Fibroblast of lung (primary cell): Measurements from ENCODE around the gene SLC2A1. TPM values are rescaled to one million over a fixed set of nuclear protein-coding genes. Genes with fewer than 3 reads are reported as not detected.

Source experiments
- DNase-seq, 2 donors: peaks; one replicate each; pipeline versions ENCODE4 v3.0.0 to v3.0.0-alpha.2; 2010; ENCODE audit warnings: low read depth in 2 of 2
- H2AFZ ChIP-seq: 2 replicates; pipeline ENCODE4 v1.5.1; 2012; ENCODE audit warnings: low read length, control low read depth, inconsistent platforms
- H3K27ac ChIP-seq: 2 replicates; pipeline ENCODE4 v1.5.1; 2011; ENCODE audit warnings: low read length, control low read depth; ENCODE audit not compliant: insufficient read depth
- H3K27me3 ChIP-seq: 2 replicates; pipeline ENCODE4 v1.5.1; 2011; ENCODE audit warnings: mild to moderate bottlenecking, low read length; ENCODE audit not compliant: control insufficient read depth, insufficient read depth
- H3K36me3 ChIP-seq: 2 replicates; pipeline ENCODE4 v1.5.1; 2011; ENCODE audit warnings: low read length; ENCODE audit not compliant: control insufficient read depth, insufficient read depth
- H3K4me1 ChIP-seq: 2 replicates; pipeline ENCODE4 v1.5.1; 2011; ENCODE audit warnings: low read length; ENCODE audit not compliant: control insufficient read depth, insufficient read depth; ENCODE audit errors: extremely low read depth
- H3K4me2 ChIP-seq: 2 replicates; pipeline ENCODE4 v1.5.1; 2011; ENCODE audit warnings: low read length, control low read depth; ENCODE audit not compliant: insufficient read depth; ENCODE audit errors: extremely low read depth
- H3K4me3 ChIP-seq, 4 experiments: fragments of 200-600 bp in 1 of 4; sonication (generic) in 1 of 4; replicated peaks in 1 of 4; 2 replicates each; pipeline ENCODE4 v1.5.1; 2011 to 2016; ENCODE audit warnings: low read length in 4 of 4, low read depth in 3 of 4, mild to moderate bottlenecking in 3 of 4, control low read depth in 2 of 4, inconsistent platforms in 1 of 4, mixed read lengths in 1 of 4; ENCODE audit not compliant: insufficient read depth in 1 of 4; ENCODE audit errors: control extremely low read depth in 1 of 4
- H3K79me2 ChIP-seq: 2 replicates; pipeline ENCODE4 v1.5.1; 2012; ENCODE audit warnings: mild to moderate bottlenecking, low read length, inconsistent platforms; ENCODE audit not compliant: control insufficient read depth, insufficient read depth
- H3K9ac ChIP-seq: 2 replicates; pipeline ENCODE4 v1.5.1; 2011; ENCODE audit warnings: mild to moderate bottlenecking, low read length, control low read depth; ENCODE audit not compliant: insufficient read depth
- H3K9me3 ChIP-seq: 2 replicates; pipeline ENCODE4 v1.5.1; 2012; ENCODE audit warnings: low read depth, low read length; ENCODE audit not compliant: control insufficient read depth, insufficient read depth
- H4K20me1 ChIP-seq: 2 replicates; pipeline ENCODE4 v1.5.1; 2011; ENCODE audit warnings: low read length; ENCODE audit not compliant: control insufficient read depth, insufficient read depth; ENCODE audit errors: extremely low read depth
- CTCF ChIP-seq, 2 donors: IDR thresholded peaks in 1 of 2; conservative IDR thresholded peaks in 1 of 2; 1 replicate in 1 of 2; 2 replicates in 1 of 2; pipeline ENCODE4 v1.5.1; 2011 to 2012; ENCODE audit warnings: low read length in 2 of 2, control low read depth in 1 of 2, inconsistent platforms in 1 of 2, low read depth in 1 of 2, mild to moderate bottlenecking in 1 of 2
- EZH2 ChIP-seq: IDR thresholded peaks from 2 replicates; pipeline ENCODE4 v1.5.1; 2012; ENCODE audit warnings: low read length, control low read depth, mild to moderate bottlenecking; ENCODE audit errors: missing control alignments
- polyA plus RNA-seq, 2 donors: library from polyadenylated mRNA; depleted of rRNA in 1 of 2; stranded (reverse) in 1 of 2; unstranded in 1 of 2; fragments of >200 nt; gene quantifications; 2 replicates each; pipeline ENCODE4 v1.2.1, GENCODE V29; 2011 to 2012; ENCODE audit warnings: missing spikeins in 1 of 2
- total RNA-seq: library from RNA; depleted of rRNA; stranded (reverse); fragments of >200 nt; gene quantifications from 2 replicates; pipeline ENCODE4 v1.2.1, GENCODE V29; 2014

The SLC2A1 gene
- total and polyA plus RNA-seq, 2 donors (not counting 1 experiment from before 2014, with no cell fraction given): 29.9 to 56.5 TPM

- H3K36me3 ChIP-seq: no peaks in the 10 kb centered on the region
- no peaks in the 10 kb centered on the region for H3K4me1 ChIP-seq
- no peak for DNase-seq
Measured at GRCh38 chr1:42993502-42994136, 35.0 kb upstream of the SLC2A1 start.

GRCh38 chr1:42992054-42992571 is 33.4 kb upstream of the SLC2A1 start:
- H3K27ac ChIP-seq: no peak overlapping the region
- H4K20me1 ChIP-seq: no peaks in the 10 kb centered on the region
- no peaks in the 10 kb centered on the region for H3K36me3 ChIP-seq
- no peak overlapping the region for H3K4me3 ChIP-seq
- no peak overlapping the region for H3K4me2 ChIP-seq
- H3K79me2 ChIP-seq: no peaks in the 10 kb centered on the region
- no peaks in the 10 kb centered on the region for H3K27me3 ChIP-seq
- H2AFZ ChIP-seq: no peak overlapping the region
- H3K9ac ChIP-seq: no peak overlapping the region
- no peaks in the 10 kb centered on the region for H3K4me1 ChIP-seq
- TF ChIP-seq CTCF (conservative IDR thresholded peaks at IDR 0.05 in 1 of 2, IDR thresholded peaks at IDR 0.05 in 1 of 2; ENCODE audit: low read depth in 1 of 2, low read length in 2 of 2) (no peak), EZH2 (no peak)
- no peaks in the 10 kb centered on the region for H3K9me3 ChIP-seq
- DNase-seq: no peak

More at GRCh38 chr1:42993502-42994136, 35.0 kb upstream of the SLC2A1 start:
- H3K9ac ChIP-seq: no peak overlapping the region
- TF ChIP-seq CTCF (conservative IDR thresholded peaks at IDR 0.05 in 1 of 2, IDR thresholded peaks at IDR 0.05 in 1 of 2; ENCODE audit: low read depth in 1 of 2, low read length in 2 of 2) (no peak), EZH2 (no peak)
- no peaks in the 10 kb centered on the region for H3K79me2 ChIP-seq
- no peak overlapping the region for H3K27ac ChIP-seq
- H2AFZ ChIP-seq: no peak overlapping the region
- no peaks in the 10 kb centered on the region for H4K20me1 ChIP-seq
- H3K9me3 ChIP-seq: no peaks in the 10 kb centered on the region
- no peak overlapping the region for H3K4me3 ChIP-seq
- H3K27me3 ChIP-seq: no peaks in the 10 kb centered on the region
- H3K4me2 ChIP-seq: no peak overlapping the region

GRCh38 chr1:42990757-42991346 is 32.2 kb upstream of the SLC2A1 start:
- Histone ChIP-seq H3K79me2 (no peaks in the 10 kb centered on the region), H3K4me1 (no peaks in the 10 kb centered on the region), H3K36me3 (no peaks in the 10 kb centered on the region), H3K27ac (no peak overlapping the region), H3K4me2 (no peak overlapping the region), H3K4me3 (no peak overlapping the region), H3K9ac (no peak overlapping the region), H3K9me3 (no peaks in the 10 kb centered on the region), H3K27me3 (no peaks in the 10 kb centered on the region), H4K20me1 (no peaks in the 10 kb centered on the region), H2AFZ (no peak overlapping the region)
- DNase-seq: no peak
- no peak for TF ChIP-seq CTCF (conservative IDR thresholded peaks at IDR 0.05 in 1 of 2, IDR thresholded peaks at IDR 0.05 in 1 of 2; ENCODE audit: low read depth in 1 of 2, low read length in 2 of 2)
- no peak for TF ChIP-seq EZH2
